Neural progenitor cell (in vitro differentiated cells): ENCODE data around the gene GAL3ST2. TPM values are rescaled to one million over a fixed set of nuclear protein-coding genes. Genes with fewer than 3 reads are reported as not detected.
"Not testable (repeated sequence)": the region's sequence is repeated elsewhere in the genome, so short reads cannot be mapped to it uniquely, and the experiment has no call there.

Source experiments
- DNase-seq: peaks from one replicate; pipeline ENCODE4 v3.0.0-alpha.2; 2016; ENCODE audit warnings: low spot score
- H2AFZ ChIP-seq: fragments of 200-600 bp; sonication (generic); replicated peaks from 2 replicates; pipeline ENCODE4 v1.6.1; 2016; ENCODE audit warnings: antibody characterized with exemption
- H3F3A ChIP-seq: fragments of 200-600 bp; sonication (generic); 2 replicates; pipeline ENCODE4 v1.6.1; 2016; ENCODE audit warnings: antibody characterized with exemption, low read depth
- H3K27ac ChIP-seq: fragments of 200-600 bp; sonication (generic); 2 replicates; pipeline ENCODE4 v1.5.1; 2016; ENCODE audit warnings: mild to moderate bottlenecking
- H3K27me3 ChIP-seq: fragments of 200-600 bp; sonication (generic); 2 replicates; pipeline ENCODE4 v1.6.1; 2016; ENCODE audit warnings: mild to moderate bottlenecking, moderate library complexity
- H3K36me3 ChIP-seq: fragments of 200-600 bp; sonication (generic); 2 replicates; pipeline ENCODE4 v1.5.1; 2016
- H3K4me1 ChIP-seq: fragments of 200-600 bp; sonication (generic); 2 replicates; pipeline ENCODE4 v1.6.1; 2016; ENCODE audit warnings: mixed run types
- H3K4me2 ChIP-seq: fragments of 200-600 bp; sonication (generic); 2 replicates; pipeline ENCODE4 v1.6.1; 2016
- H3K4me3 ChIP-seq: fragments of 200-600 bp; sonication (generic); 2 replicates; pipeline ENCODE4 v1.5.1; 2016
- H3K79me2 ChIP-seq: fragments of 200-600 bp; sonication (generic); 2 replicates; pipeline ENCODE4 v1.6.1; 2016; ENCODE audit warnings: low read depth
- H3K9ac ChIP-seq: fragments of 200-600 bp; sonication (generic); 2 replicates; pipeline ENCODE4 v1.6.1; 2016
- H3K9me3 ChIP-seq: fragments of 200-600 bp; sonication (generic); 2 replicates; pipeline ENCODE4 v1.5.1; 2016; ENCODE audit warnings: low read depth
- H4K20me1 ChIP-seq: fragments of 200-600 bp; sonication (generic); 2 replicates; pipeline ENCODE4 v1.6.1; 2016; ENCODE audit warnings: low read depth
- H3K27ac Mint-ChIP-seq: 3 replicates; pipeline ENCODE4 v1.8.0; 2021; ENCODE audit warnings: mixed read lengths
- H3K27me3 Mint-ChIP-seq: 2 replicates; pipeline ENCODE4 v1.8.0; 2022; ENCODE audit warnings: low read depth, mild to moderate bottlenecking, inconsistent platforms, moderate library complexity, mixed read lengths; ENCODE audit not compliant: insufficient read depth
- H3K36me3 Mint-ChIP-seq: 3 replicates; pipeline ENCODE4 v1.8.0; 2021; ENCODE audit warnings: mixed read lengths
- H3K4me1 Mint-ChIP-seq: 3 replicates; pipeline ENCODE4 v1.8.0; 2021; ENCODE audit warnings: mixed read lengths
- H3K4me3 Mint-ChIP-seq: 3 replicates; pipeline ENCODE4 v1.8.0; 2021; ENCODE audit warnings: mild to moderate bottlenecking, moderate library complexity, mixed read lengths
- H3K9me3 Mint-ChIP-seq: 3 replicates; pipeline ENCODE4 v1.8.0; 2020; ENCODE audit warnings: mixed read lengths
- CTCF ChIP-seq: fragments of 200-600 bp; sonication (generic); IDR thresholded peaks from 2 replicates; pipeline ENCODE4 v1.5.1; 2017; ENCODE audit warnings: antibody characterized with exemption, mild to moderate bottlenecking
- EZH2 ChIP-seq: fragments of 200-600 bp; sonication (generic); IDR thresholded peaks from 2 replicates; pipeline ENCODE4 v1.6.1; 2017; ENCODE audit warnings: antibody characterized with exemption, mild to moderate bottlenecking, moderate library complexity
- EZH2phosphoT487 ChIP-seq: fragments of 200-600 bp; sonication (generic); IDR thresholded peaks from 2 replicates; pipeline ENCODE4 v1.6.1; 2017; ENCODE audit warnings: antibody characterized with exemption
- total RNA-seq: library from RNA; depleted of rRNA; stranded (reverse); fragments of >200 nt; gene quantifications from 2 replicates; pipeline ENCODE4 v1.2.3, GENCODE V29; 2015; ENCODE audit warnings: low replicate concordance

Gene GAL3ST2
- total RNA-seq, 1 donor from 2014 or later = not detected

GRCh38 chr2:241739651-241740050 lies 37.0 kb upstream of the GAL3ST2 start:
- H3K36me3 Mint-ChIP-seq = peaks cover 2% of the 10 kb centered on the region
- Histone ChIP-seq H3K4me3 (no peak overlapping the region), H2AFZ (no peak overlapping the region), H3K4me2 (no peak overlapping the region), H3F3A (no peaks in the 10 kb centered on the region), H4K20me1 (peaks cover 7% of the 10 kb centered on the region), H3K36me3 (no peaks in the 10 kb centered on the region), H3K9me3 (no peaks in the 10 kb centered on the region), H3K27me3 (no peaks in the 10 kb centered on the region), H3K27ac (no peak overlapping the region), H3K4me1 (no peaks in the 10 kb centered on the region), H3K79me2 (no peaks in the 10 kb centered on the region), H3K9ac (no peak overlapping the region)
- H3K27me3 Mint-ChIP-seq = peaks cover 2% of the 10 kb centered on the region
- DNase-seq = no peak
- no peak overlapping the region for H3K4me3 Mint-ChIP-seq
- no peaks in the 10 kb centered on the region for H3K4me1 Mint-ChIP-seq
- H3K27ac Mint-ChIP-seq = no peak overlapping the region
- no peak for TF ChIP-seq EZH2
- TF ChIP-seq CTCF = no peak
- TF ChIP-seq EZH2phosphoT487 = no peak
- no peaks in the 10 kb centered on the region for H3K9me3 Mint-ChIP-seq

- no peak overlapping the region for H3K4me2 ChIP-seq
- no peaks in the 10 kb centered on the region for H3K79me2 ChIP-seq
- Mint-ChIP-seq H3K27me3 (peaks cover 2% of the 10 kb centered on the region), H3K27ac (no peak overlapping the region), H3K4me1 (no peaks in the 10 kb centered on the region), H3K9me3 (peaks cover 7% of the 10 kb centered on the region), H3K4me3 (no peak overlapping the region), H3K36me3 (peaks cover 14% of the 10 kb centered on the region)
- no peaks in the 10 kb centered on the region for H3K4me1 ChIP-seq
- TF ChIP-seq EZH2phosphoT487 (no peak), CTCF (no peak), EZH2 (no peak)
- no peaks in the 10 kb centered on the region for H3K9me3 ChIP-seq
- H3F3A ChIP-seq = no peaks in the 10 kb centered on the region
- peaks cover 2% of the 10 kb centered on the region for H4K20me1 ChIP-seq
- no peak overlapping the region for H3K9ac ChIP-seq
- H2AFZ ChIP-seq = no peak overlapping the region
- H3K27ac ChIP-seq = no peak overlapping the region
- no peak overlapping the region for H3K4me3 ChIP-seq
- H3K36me3 ChIP-seq = no peaks in the 10 kb centered on the region
- no peak for DNase-seq
- H3K27me3 ChIP-seq = no peaks in the 10 kb centered on the region
Measured at GRCh38 chr2:241741016-241741415, 35.6 kb upstream of the GAL3ST2 start.

DNA sequence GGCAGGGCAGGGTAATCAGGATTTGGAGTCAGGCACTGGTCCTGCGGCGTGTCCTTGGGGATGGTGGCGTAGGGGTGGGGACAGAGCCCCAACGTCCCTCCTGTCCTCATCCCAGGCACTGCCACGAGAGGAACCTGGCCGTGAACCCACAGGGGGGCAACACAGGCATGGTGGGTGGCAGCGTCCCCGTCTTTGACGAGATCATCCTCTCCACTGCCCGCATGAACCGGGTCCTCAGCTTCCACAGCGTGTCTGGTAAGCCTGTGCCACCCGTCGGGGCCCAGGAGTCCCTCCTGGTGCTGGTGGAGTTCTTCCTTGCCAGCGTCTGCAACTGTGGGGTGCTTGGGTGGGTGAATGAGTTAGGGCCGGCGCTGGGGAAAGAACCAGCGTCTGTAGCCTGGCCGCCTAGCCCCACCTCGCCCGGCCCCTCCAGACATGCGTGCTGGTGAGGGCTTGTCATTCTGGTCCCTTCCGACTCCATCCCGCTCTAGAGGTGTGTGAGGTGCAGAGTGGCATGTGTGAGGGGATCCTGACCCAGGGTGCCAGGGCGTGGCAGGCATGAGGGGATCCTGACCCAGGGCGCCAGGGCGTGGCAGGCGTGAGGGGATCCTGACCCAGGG lies 34.2 kb upstream of the GAL3ST2 start:
- Histone ChIP-seq H3K36me3 (no peaks in the 10 kb centered on the region), H3K4me2 (no peak overlapping the region), H3K27ac (no peak overlapping the region), H3K4me3 (no peak overlapping the region), H2AFZ (no peak overlapping the region), H3K79me2 (no peaks in the 10 kb centered on the region), H3K27me3 (no peaks in the 10 kb centered on the region), H4K20me1 (no peaks in the 10 kb centered on the region), H3F3A (no peaks in the 10 kb centered on the region), H3K9me3 (no peaks in the 10 kb centered on the region), H3K4me1 (no peaks in the 10 kb centered on the region), H3K9ac (no peak overlapping the region)
- Mint-ChIP-seq H3K4me3 (no peak overlapping the region), H3K27ac (no peak overlapping the region), H3K36me3 (peaks cover 23% of the 10 kb centered on the region), H3K4me1 (no peaks in the 10 kb centered on the region), H3K9me3 (peaks cover 9% of the 10 kb centered on the region), H3K27me3 (peaks cover 2% of the 10 kb centered on the region)
- TF ChIP-seq EZH2phosphoT487 (no peak), CTCF (no peak), EZH2 (no peak)
- DNase-seq = no peak

DNA sequence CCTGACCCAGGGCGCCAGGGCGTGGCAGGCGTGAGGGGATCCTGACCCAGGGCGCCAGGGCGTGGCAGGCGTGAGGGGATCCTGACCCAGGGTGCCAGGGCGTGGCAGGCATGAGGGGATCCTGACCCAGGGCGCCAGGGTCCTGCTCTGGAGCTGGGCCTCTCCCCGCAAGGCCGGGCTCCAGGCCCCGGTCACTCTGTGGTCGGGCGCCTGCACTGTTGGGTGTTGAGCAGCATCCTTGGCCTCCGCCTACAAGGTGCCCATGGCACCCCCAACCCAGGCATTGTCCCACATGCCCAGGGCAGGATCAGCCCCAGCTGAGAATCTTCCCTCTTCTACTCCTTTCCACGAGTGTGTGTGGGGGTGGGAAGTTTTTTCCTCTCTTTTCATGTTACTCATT lies 33.6 kb upstream of the GAL3ST2 start:
- not testable (repeated sequence) for H3K27ac ChIP-seq, H3K79me2 ChIP-seq, H3K36me3 ChIP-seq, H3K27me3 Mint-ChIP-seq, H3K27me3 ChIP-seq, H3K4me2 ChIP-seq, H3K9me3 Mint-ChIP-seq, H3F3A ChIP-seq, H4K20me1 ChIP-seq, H3K9ac ChIP-seq, H3K27ac Mint-ChIP-seq, DNase-seq, H3K9me3 ChIP-seq, H3K4me3 ChIP-seq, H2AFZ ChIP-seq, H3K4me3 Mint-ChIP-seq, H3K4me1 ChIP-seq, H3K4me1 Mint-ChIP-seq
- H3K36me3 Mint-ChIP-seq = peaks cover 25% of the 10 kb centered on the region
